GM12874 (cell line): ENCODE results near the gene PPP1R3C.

Experiments
- CTCF ChIP-seq: IDR thresholded peaks from 2 replicates; pipeline ENCODE4 v1.5.1; 2011; ENCODE audit warnings: low read depth, mild to moderate bottlenecking, control low read depth, low read length, moderate library complexity; ENCODE audit not compliant: insufficient read depth

The PPP1R3C gene

GRCh38 chr10:91627344-91628102 lies 5.3 kb downstream of the PPP1R3C start:
- TF ChIP-seq CTCF, result no peak

- TF ChIP-seq CTCF, result no peak
Observed at GRCh38 chr10:91626936-91627335, 5.9 kb downstream of the PPP1R3C start.

- no peak for TF ChIP-seq CTCF
Observed at GRCh38 chr10:91624633-91625032, 8.2 kb downstream of the PPP1R3C start.

- TF ChIP-seq CTCF, result no peak
Observed at GRCh38 chr10:91622601-91623000, 10.3 kb downstream of the PPP1R3C start.

GRCh38 chr10:91621483-91622113 lies 11.3 kb downstream of the PPP1R3C start:
- no peak for TF ChIP-seq CTCF

- no peak for TF ChIP-seq CTCF
Observed at GRCh38 chr10:91617072-91617609, 15.7 kb downstream of the PPP1R3C start.

GRCh38 chr10:91616137-91616536 lies 16.7 kb downstream of the PPP1R3C start:
- TF ChIP-seq CTCF, result no peak
